Upper lobe of left lung (tissue), 6 donors: ENCODE results near the gene ASB13. TPM values are rescaled to one million over a fixed set of nuclear protein-coding genes. Genes with fewer than 3 reads are reported as not detected.
A peak's percentile ranks its signal among the peaks of the same experiment; 100 is the strongest.

Experiments used
- ATAC-seq, 2 donors: fragments of 200-7000 bp; cut with Tn5 transposase; one replicate each; pipeline ENCODE4 v1.9.1; 2022; ENCODE audit warnings: mild to moderate bottlenecking in 2 of 2, moderate library complexity in 2 of 2; ENCODE audit not compliant: low FRiP score in 2 of 2
- DNase-seq, 2 donors: peaks; one replicate each; pipeline ENCODE4 v3.0.0-alpha.2; 2019 to 2020
- H3K27ac ChIP-seq, 4 donors: fragments of 200-600 bp; sonication (generic); one replicate each; pipeline ENCODE4 v1.5.1; 2016 to 2019
- H3K27me3 ChIP-seq, 4 donors: fragments of 200-600 bp; sonication (generic); one replicate each; pipeline ENCODE4 v1.5.1; 2017 to 2019
- H3K36me3 ChIP-seq, 4 donors: fragments of 200-600 bp; sonication (generic); one replicate each; pipeline ENCODE4 v1.5.1; 2016 to 2019
- H3K4me1 ChIP-seq, 4 donors: fragments of 200-600 bp; sonication (generic); one replicate each; pipeline ENCODE4 v1.5.1; 2018 to 2019
- H3K4me3 ChIP-seq, 4 donors: fragments of 200-600 bp; sonication (generic); one replicate each; pipeline ENCODE4 v1.5.1; 2017 to 2019; ENCODE audit warnings: mild to moderate bottlenecking in 2 of 4, moderate library complexity in 1 of 4
- H3K9me3 ChIP-seq, 4 donors: fragments of 200-600 bp; sonication (generic); one replicate each; pipeline ENCODE4 v1.5.1; 2018 to 2019
- EP300 ChIP-seq, 4 donors: sonication (generic); formaldehyde crosslinking; IDR thresholded peaks; one replicate each; pipeline ENCODE4 v1.5.1; 2017; ENCODE audit warnings: antibody characterized with exemption in 4 of 4, control low read depth in 2 of 4
- POLR2A ChIP-seq, 4 donors: fragments of 450-650 bp; IDR thresholded peaks; one replicate each; pipeline ENCODE4 v1.5.1; 2016 to 2017; ENCODE audit warnings: antibody characterized with exemption in 4 of 4, mild to moderate bottlenecking in 2 of 4
- POLR2AphosphoS5 ChIP-seq, 2 donors: sonication (generic); formaldehyde crosslinking; IDR thresholded peaks; one replicate each; pipeline ENCODE4 v1.5.1; 2017; ENCODE audit warnings: antibody characterized with exemption in 2 of 2
- WGBS, 2 donors: methylation state at CpG; one replicate each; pipeline ENCODE4 v1.1.5; 2017 to 2018; 5-methylcytosine and 5-hydroxymethylcytosine counted together
- total RNA-seq, 6 donors: library from RNA; depleted of rRNA in 4 of 6; stranded (reverse); fragments of >200 nt in 4 of 6; gene quantifications; one replicate each; pipeline versions ENCODE4 v1.1.0 to v1.2.1, GENCODE V29; 2016 to 2021
- TF ChIP-seq, protein P1 (sequence below), 6 experiments: fragments of 450-650 bp in 4 of 6; fragments of 200-600 bp in 2 of 6; sonication (generic) in 2 of 6; IDR thresholded peaks; one replicate each; pipeline ENCODE4 v1.5.1; 2016 to 2019; ENCODE audit warnings: antibody characterized with exemption in 6 of 6
- donor health status: DM: no; HTN: no; CAD: no; lungs with moderate emphysema.
- donor health status: DM: no; HTN: yes; CAD: no; lungs with severe emphysema.

The ASB13 gene
- total RNA-seq, 6 donors from 2014 or later: 6.3 to 32.5 (median 18.2) TPM

DNA sequence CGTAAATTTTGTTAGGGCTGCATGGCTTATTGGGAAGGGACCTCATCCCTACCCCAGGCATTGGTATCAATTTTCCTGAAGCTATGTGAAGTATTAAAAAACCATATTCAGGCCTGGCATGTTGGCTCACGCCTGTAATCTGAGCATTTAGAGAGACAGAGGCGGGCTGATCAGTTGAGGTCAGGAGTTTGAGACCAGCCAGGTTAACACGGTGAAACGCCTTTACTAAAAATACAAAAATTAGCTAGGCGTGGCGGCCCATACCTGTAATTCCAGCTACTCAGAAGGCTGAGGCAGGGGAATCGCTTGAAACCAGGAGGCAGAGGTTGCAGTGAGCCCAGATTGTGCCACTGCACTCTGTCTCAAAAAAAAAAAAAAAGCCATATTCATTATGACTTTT is 25.4 kb upstream of the ASB13 start:
- Histone ChIP-seq H3K27me3 (no peaks in the 10 kb centered on the region), H3K36me3 (no peaks in the 10 kb centered on the region), H3K27ac (no peak overlapping the region), H3K4me3 (no peak overlapping the region), H3K4me1 (peaks cover 15 to 43% (median 19%) of the 10 kb centered on the region in 4 donors), H3K9me3 (no peaks in the 10 kb centered on the region)
- WGBS, 2 donors: 82 to 91% methylated on average over 8 of the region's 8 CpGs
- ATAC-seq (no peak), DNase-seq (no peak)
- TF ChIP-seq POLR2AphosphoS5 (IDR thresholded peaks at IDR 0.05): no peak
- no peak for TF ChIP-seq EP300 (IDR thresholded peaks at IDR 0.05)
- no peak for TF ChIP-seq POLR2A (IDR thresholded peaks at IDR 0.05)

DNA sequence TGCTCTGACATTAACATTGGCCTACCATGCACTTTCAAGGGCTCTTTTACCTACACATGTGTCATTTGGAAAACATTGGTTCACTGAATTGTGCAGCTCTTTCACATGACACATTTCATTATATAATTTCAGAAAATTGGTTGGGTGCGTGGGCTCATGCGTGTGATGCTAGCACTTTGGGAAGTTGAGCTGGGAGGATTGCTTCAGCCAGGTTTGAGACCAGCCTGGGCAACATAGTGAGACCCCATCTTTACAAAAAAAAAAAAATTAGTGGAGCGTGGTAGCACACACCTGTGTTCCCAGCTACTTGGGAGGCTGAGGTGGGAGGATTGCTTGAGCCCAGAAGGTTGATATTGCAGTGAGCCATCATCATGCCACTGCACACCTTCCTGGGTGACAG is 22.2 kb upstream of the ASB13 start:
- TF ChIP-seq, protein P1, sequence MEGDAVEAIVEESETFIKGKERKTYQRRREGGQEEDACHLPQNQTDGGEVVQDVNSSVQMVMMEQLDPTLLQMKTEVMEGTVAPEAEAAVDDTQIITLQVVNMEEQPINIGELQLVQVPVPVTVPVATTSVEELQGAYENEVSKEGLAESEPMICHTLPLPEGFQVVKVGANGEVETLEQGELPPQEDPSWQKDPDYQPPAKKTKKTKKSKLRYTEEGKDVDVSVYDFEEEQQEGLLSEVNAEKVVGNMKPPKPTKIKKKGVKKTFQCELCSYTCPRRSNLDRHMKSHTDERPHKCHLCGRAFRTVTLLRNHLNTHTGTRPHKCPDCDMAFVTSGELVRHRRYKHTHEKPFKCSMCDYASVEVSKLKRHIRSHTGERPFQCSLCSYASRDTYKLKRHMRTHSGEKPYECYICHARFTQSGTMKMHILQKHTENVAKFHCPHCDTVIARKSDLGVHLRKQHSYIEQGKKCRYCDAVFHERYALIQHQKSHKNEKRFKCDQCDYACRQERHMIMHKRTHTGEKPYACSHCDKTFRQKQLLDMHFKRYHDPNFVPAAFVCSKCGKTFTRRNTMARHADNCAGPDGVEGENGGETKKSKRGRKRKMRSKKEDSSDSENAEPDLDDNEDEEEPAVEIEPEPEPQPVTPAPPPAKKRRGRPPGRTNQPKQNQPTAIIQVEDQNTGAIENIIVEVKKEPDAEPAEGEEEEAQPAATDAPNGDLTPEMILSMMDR (IDR thresholded peaks at IDR 0.05): no peak
- 97 to 100% methylated on average over 3 of the region's 3 CpGs for WGBS, 2 donors
- DNase-seq (no peak), ATAC-seq (no peak)
- Histone ChIP-seq H3K27ac (no peak overlapping the region), H3K9me3 (no peaks in the 10 kb centered on the region), H3K36me3 (no peaks in the 10 kb centered on the region), H3K4me3 (no peak overlapping the region), H3K4me1 (peaks cover 27 to 52% (median 31%) of the 10 kb centered on the region in 4 donors), H3K27me3 (no peaks in the 10 kb centered on the region)

DNA sequence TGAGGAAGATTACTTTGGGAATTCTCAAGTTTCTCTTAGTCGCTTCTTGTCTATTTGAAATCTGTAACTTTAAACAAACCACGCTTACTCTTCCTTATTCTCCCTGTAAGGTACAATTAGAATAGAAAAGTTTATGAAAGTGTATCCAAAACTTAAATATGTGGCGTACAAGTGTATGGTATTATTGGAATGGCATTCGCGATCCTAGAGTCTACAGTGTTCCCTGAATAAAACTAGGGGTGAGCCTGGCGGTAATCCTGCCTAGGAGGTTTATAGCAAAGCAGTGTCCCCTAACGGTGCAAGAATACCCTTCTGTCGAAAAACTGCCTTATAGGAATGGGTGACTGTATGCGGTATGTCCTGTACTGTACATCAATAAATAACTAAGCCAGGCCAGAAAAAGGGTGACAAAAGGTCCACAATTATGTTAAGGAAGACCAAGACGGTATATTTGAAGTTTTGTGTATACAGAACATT is 19.4 kb upstream of the ASB13 start:
- Histone ChIP-seq H3K27me3 (no peaks in the 10 kb centered on the region), H3K4me3 (peak overlapping the region; percentile 66 to 100 (median 88)), H3K9me3 (no peaks in the 10 kb centered on the region), H3K36me3 (no peaks in the 10 kb centered on the region), H3K27ac (peak overlapping the region; percentile 90 to 93 (median 91)), H3K4me1 (peaks cover 14 to 32% (median 20%) of the 10 kb centered on the region in 4 donors)
- no peak for DNase-seq
- ATAC-seq: no peak
- TF ChIP-seq POLR2A (IDR thresholded peaks at IDR 0.05) (no peak), EP300 (IDR thresholded peaks at IDR 0.05) (no peak), POLR2AphosphoS5 (IDR thresholded peaks at IDR 0.05) (no peak)
- TF ChIP-seq, protein P1 (IDR thresholded peaks at IDR 0.05): no peak
- 5 to 6% methylated on average over 10 of the region's 10 CpGs for WGBS, 2 donors

DNA sequence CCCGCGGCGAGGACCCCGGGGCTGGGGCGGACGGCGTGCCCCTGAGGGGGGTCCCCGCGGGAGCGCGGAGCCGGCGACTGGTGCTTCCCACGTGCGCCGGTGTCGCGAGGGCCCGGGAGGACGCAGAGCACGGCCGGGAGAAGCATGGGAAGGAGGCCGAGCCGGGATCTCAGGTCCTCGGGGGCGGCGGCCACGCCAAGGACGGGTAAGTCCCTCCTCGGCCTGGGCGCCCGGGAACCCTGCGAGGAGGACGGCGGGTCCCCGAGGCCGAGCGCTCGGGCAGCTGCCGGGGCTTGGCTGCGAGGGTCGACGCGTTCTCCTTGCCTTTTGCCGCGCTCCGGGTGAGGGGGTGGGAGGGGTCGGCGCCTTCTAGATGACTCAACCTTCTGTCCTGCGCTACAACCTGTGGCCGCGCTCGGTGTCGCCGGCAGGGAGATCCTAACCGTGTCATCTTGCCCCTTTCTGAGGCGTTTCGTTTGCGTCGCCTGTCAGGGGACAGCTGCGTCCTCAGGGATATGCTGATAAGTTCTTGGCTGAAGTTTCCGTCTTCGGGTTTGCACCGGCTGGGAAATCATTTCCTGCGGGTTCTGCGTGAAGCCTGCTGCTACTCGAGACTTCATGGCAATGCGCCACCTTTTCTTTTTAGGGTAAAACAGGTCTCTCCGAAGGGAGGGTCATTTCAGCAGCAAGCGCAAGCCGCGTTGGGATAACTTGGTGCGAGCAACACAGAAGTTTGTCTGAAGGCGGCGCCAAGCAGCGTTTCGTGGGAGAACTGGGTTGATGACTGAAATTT is 18.8 kb upstream of the ASB13 start:
- TF ChIP-seq POLR2AphosphoS5 (IDR thresholded peaks at IDR 0.05): peak in 1 of 2 donors; percentile 29
- no peak for TF ChIP-seq POLR2A (IDR thresholded peaks at IDR 0.05)
- no peak for TF ChIP-seq EP300 (IDR thresholded peaks at IDR 0.05)
- TF ChIP-seq, protein P1 (IDR thresholded peaks at IDR 0.05): peak in 4 of 6 experiments; percentile 7 to 31 (median 24)
- H3K36me3 ChIP-seq: no peaks in the 10 kb centered on the region
- WGBS, 2 donors: 0 to 1% methylated on average over 34 to 41 of the region's 77 CpGs
- ATAC-seq: peak; percentile 46 to 73
- H3K27ac ChIP-seq: peak overlapping the region; percentile 90 to 93 (median 91)
- H3K4me3 ChIP-seq: peak overlapping the region; percentile 66 to 100 (median 88)
- H3K9me3 ChIP-seq: no peaks in the 10 kb centered on the region
- peak; percentile 78 to 93 for DNase-seq
- no peaks in the 10 kb centered on the region for H3K27me3 ChIP-seq
- peaks cover 14 to 32% (median 20%) of the 10 kb centered on the region in 4 donors for H3K4me1 ChIP-seq

DNA sequence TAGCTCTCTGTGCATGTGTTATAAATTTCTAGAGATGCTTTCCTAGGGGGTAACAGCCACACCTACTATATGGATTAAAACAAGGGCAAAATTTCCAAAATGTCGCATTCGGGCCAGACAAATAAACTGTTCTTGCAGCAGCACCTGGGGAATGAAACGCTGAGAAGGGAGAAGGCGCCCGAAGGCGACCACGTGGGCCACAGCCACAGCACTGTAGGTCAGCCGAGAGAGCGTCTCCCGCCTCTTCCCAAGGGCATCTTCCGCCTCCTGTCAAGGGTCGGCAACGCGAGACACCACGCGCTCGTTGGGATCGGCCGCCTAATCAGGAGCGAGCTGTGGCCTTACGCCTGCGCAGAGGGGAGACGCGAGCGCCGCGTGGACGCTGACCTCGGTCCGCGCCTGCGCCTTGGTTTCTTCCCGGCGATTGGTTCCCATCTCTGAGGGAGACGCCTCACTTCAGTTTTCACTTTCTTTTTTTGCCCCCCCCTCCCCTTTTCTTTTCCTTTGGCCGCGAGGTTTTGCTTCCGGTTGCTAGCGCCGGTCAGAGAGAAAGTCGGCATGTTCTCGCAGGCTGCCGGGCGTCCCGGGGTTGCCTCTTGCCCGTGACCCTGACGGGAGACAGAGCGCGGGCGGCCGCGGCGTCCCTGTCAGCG is 18.0 kb upstream of the ASB13 start, which contains the start of gene TASOR2:
Gene TASOR2, plus strand, starts transcription at position 521 of the 653 bp plus-strand sequence. CDS start 35,805 bp downstream, outside the sequence.
- H3K36me3 ChIP-seq: no peaks in the 10 kb centered on the region
- H3K4me1 ChIP-seq: peaks cover 14 to 32% (median 20%) of the 10 kb centered on the region in 4 donors
- H3K9me3 ChIP-seq: no peaks in the 10 kb centered on the region
- 1 to 2% methylated on average over 40 to 43 of the region's 54 CpGs for WGBS, 2 donors
- H3K27ac ChIP-seq: peak within 1 kb of the TSS; percentile 90 to 93 (median 91)
- H3K27me3 ChIP-seq: no peaks in the 10 kb centered on the region
- ATAC-seq (peak; percentile 97), DNase-seq (peak; percentile 97 to 98)
- TF ChIP-seq POLR2AphosphoS5 (IDR thresholded peaks at IDR 0.05) (peak; percentile 67 to 75), POLR2A (IDR thresholded peaks at IDR 0.05) (peak in 3 of 4 donors; percentile 36 to 68 (median 66)), EP300 (IDR thresholded peaks at IDR 0.05) (no peak)
- TF ChIP-seq, protein P1 (IDR thresholded peaks at IDR 0.05): no peak
- peak within 1 kb of the TSS; percentile 66 to 100 (median 88) for H3K4me3 ChIP-seq
